Neural cell (in vitro differentiated cells): ENCODE measurements around the gene PRUNE2. TPM values are rescaled to one million over a fixed set of nuclear protein-coding genes. Genes with fewer than 3 reads are reported as not detected.
"Not testable (repeated sequence)": the region's sequence is repeated elsewhere in the genome, so short reads cannot be mapped to it uniquely, and the experiment has no call there.

ENCODE experiments used
- H2AFZ ChIP-seq: fragments of 200-600, 300-800 bp; sonication (generic), shearing (Covaris generic); 2 replicates; pipeline ENCODE4 v1.6.0; 2014; ENCODE audit warnings: low read depth, mild to moderate bottlenecking, antibody characterized with exemption, low read length, moderate library complexity
- H3F3A ChIP-seq: fragments of 200-600 bp; shearing (Covaris generic); 2 replicates; pipeline ENCODE4 v1.6.1; 2016; ENCODE audit warnings: mild to moderate bottlenecking, moderate library complexity, mixed read lengths, antibody characterized with exemption, low read length; ENCODE audit not compliant: insufficient read depth, poor library complexity, severe bottlenecking
- H3K27ac ChIP-seq: fragments of 200-600, 300-800 bp; sonication (generic), shearing (Covaris generic); 2 replicates; pipeline ENCODE4 v1.5.1; 2014; ENCODE audit warnings: mild to moderate bottlenecking, low read length, moderate library complexity
- H3K27me3 ChIP-seq: fragments of 300-800, 200-600 bp; sonication (generic), shearing (Covaris generic); 2 replicates; pipeline ENCODE4 v1.6.0; 2014; ENCODE audit warnings: mild to moderate bottlenecking, low read depth, low read length, moderate library complexity; ENCODE audit not compliant: insufficient read depth
- H3K36me3 ChIP-seq: fragments of 300-800, 200-600 bp; sonication (generic), shearing (Covaris generic); 2 replicates; pipeline ENCODE4 v1.5.1; 2014; ENCODE audit warnings: mild to moderate bottlenecking, antibody characterized with exemption, low read length, moderate library complexity; ENCODE audit not compliant: insufficient read depth
- H3K4me2 ChIP-seq: fragments of 300-800, 200-600 bp; sonication (generic), shearing (Covaris generic); 2 replicates; pipeline ENCODE4 v1.6.0; 2014; ENCODE audit warnings: mild to moderate bottlenecking, low read length
- H3K4me3 ChIP-seq: fragments of 300-800, 200-600 bp; sonication (generic), shearing (Covaris generic); 2 replicates; pipeline ENCODE4 v1.5.1; 2014; ENCODE audit warnings: mild to moderate bottlenecking, low read length, moderate library complexity
- H3K79me2 ChIP-seq: fragments of 200-600 bp; shearing (Covaris generic); replicated peaks from 2 replicates; pipeline ENCODE4 v1.6.0; 2014; ENCODE audit warnings: mild to moderate bottlenecking, low read length, moderate library complexity; ENCODE audit not compliant: insufficient read depth
- H3K9ac ChIP-seq: fragments of 300-800, 200-600 bp; sonication (generic), shearing (Covaris generic); 2 replicates; pipeline ENCODE4 v1.6.1; 2016; ENCODE audit warnings: mild to moderate bottlenecking, low read length, mixed read lengths
- H3K9me2 ChIP-seq: fragments of 200-600 bp; shearing (Covaris generic); 2 replicates; pipeline ENCODE4 v1.6.1; 2016; ENCODE audit warnings: mild to moderate bottlenecking, low read length, mixed read lengths; ENCODE audit not compliant: insufficient read depth
- H3K9me3 ChIP-seq: fragments of 200-600, 300-800 bp; sonication (generic), shearing (Covaris generic); 2 replicates; pipeline ENCODE4 v1.6.1; 2016; ENCODE audit warnings: mild to moderate bottlenecking, mixed run types, low read length, moderate library complexity, mixed read lengths
- H4K20me1 ChIP-seq: fragments of 200-600 bp; shearing (Covaris generic); 2 replicates; pipeline ENCODE4 v1.6.1; 2016; ENCODE audit warnings: mild to moderate bottlenecking, mixed run types; ENCODE audit not compliant: insufficient read depth
- EP300 ChIP-seq: fragments of 450-650 bp; conservative IDR thresholded peaks from 2 replicates; pipeline ENCODE4 v1.6.1; 2014; ENCODE audit warnings: antibody characterized with exemption, mild to moderate bottlenecking, moderate library complexity; ENCODE audit not compliant: poor library complexity, severe bottlenecking
- EZH2 ChIP-seq: fragments of 200-600, 300-800 bp; shearing (Covaris generic), sonication (generic); IDR thresholded peaks from 2 replicates; pipeline ENCODE4 v1.6.1; 2014; ENCODE audit warnings: antibody characterized with exemption, low read length, borderline replicate concordance, mild to moderate bottlenecking; ENCODE audit not compliant: insufficient read depth, poor library complexity, severe bottlenecking
- MXI1 ChIP-seq: fragments of 450-650 bp; conservative IDR thresholded peaks from 2 replicates; pipeline ENCODE4 v1.6.1; 2014; ENCODE audit warnings: antibody characterized with exemption, mild to moderate bottlenecking; ENCODE audit not compliant: poor library complexity, severe bottlenecking
- POLR2AphosphoS5 ChIP-seq: IDR thresholded peaks from 2 replicates; pipeline ENCODE4 v1.6.1; 2012
- RAD21 ChIP-seq: fragments of 450-650 bp; conservative IDR thresholded peaks from 2 replicates; pipeline ENCODE4 v1.6.1; 2014; ENCODE audit warnings: antibody characterized with exemption, mild to moderate bottlenecking, moderate library complexity
- REST ChIP-seq: IDR thresholded peaks from 2 replicates; pipeline ENCODE4 v1.6.1; 2012; ENCODE audit warnings: borderline replicate concordance
- SMC3 ChIP-seq: fragments of 450-650 bp; conservative IDR thresholded peaks from 2 replicates; pipeline ENCODE4 v1.6.1; 2014; ENCODE audit warnings: antibody characterized with exemption, mild to moderate bottlenecking, moderate library complexity; ENCODE audit not compliant: poor library complexity
- TAF1 ChIP-seq: IDR thresholded peaks from 2 replicates; pipeline ENCODE4 v1.6.1; 2012; ENCODE audit warnings: low read depth
- polyA plus RNA-seq: library from polyadenylated mRNA; depleted of rRNA; stranded (reverse); fragments of >200 nt; gene quantifications from 2 replicates; pipeline ENCODE4 v1.2.3, GENCODE V29; 2014
- TF ChIP-seq, protein P1 (sequence below): fragments of 450-650 bp; IDR thresholded peaks from 2 replicates; pipeline ENCODE4 v1.5.1; 2014; ENCODE audit warnings: antibody characterized with exemption, mild to moderate bottlenecking, moderate library complexity; ENCODE audit not compliant: poor library complexity, severe bottlenecking

The PRUNE2 gene
- polyA plus RNA-seq, 1 donor from 2014 or later: 9.7 TPM

- Histone ChIP-seq H3K4me3 (no peak overlapping the region), H2AFZ (no peak overlapping the region), H3K27me3 (no peaks in the 10 kb centered on the region), H3K27ac (no peak overlapping the region), H3F3A (no peaks in the 10 kb centered on the region), H4K20me1 (no peaks in the 10 kb centered on the region), H3K4me2 (no peak overlapping the region), H3K9me3 (no peaks in the 10 kb centered on the region), H3K9me2 (no peaks in the 10 kb centered on the region), H3K9ac (no peak overlapping the region), H3K79me2 (no peaks in the 10 kb centered on the region), H3K36me3 (no peaks in the 10 kb centered on the region)
- TF ChIP-seq MXI1 (no peak), POLR2AphosphoS5 (no peak), SMC3 (no peak), REST (no peak), RAD21 (no peak)
- TF ChIP-seq, protein P1, sequence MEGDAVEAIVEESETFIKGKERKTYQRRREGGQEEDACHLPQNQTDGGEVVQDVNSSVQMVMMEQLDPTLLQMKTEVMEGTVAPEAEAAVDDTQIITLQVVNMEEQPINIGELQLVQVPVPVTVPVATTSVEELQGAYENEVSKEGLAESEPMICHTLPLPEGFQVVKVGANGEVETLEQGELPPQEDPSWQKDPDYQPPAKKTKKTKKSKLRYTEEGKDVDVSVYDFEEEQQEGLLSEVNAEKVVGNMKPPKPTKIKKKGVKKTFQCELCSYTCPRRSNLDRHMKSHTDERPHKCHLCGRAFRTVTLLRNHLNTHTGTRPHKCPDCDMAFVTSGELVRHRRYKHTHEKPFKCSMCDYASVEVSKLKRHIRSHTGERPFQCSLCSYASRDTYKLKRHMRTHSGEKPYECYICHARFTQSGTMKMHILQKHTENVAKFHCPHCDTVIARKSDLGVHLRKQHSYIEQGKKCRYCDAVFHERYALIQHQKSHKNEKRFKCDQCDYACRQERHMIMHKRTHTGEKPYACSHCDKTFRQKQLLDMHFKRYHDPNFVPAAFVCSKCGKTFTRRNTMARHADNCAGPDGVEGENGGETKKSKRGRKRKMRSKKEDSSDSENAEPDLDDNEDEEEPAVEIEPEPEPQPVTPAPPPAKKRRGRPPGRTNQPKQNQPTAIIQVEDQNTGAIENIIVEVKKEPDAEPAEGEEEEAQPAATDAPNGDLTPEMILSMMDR: no peak
These were observed 311.0 kb downstream of the PRUNE2 start for GRCh38 chr9:76594764-76595424.

DNA sequence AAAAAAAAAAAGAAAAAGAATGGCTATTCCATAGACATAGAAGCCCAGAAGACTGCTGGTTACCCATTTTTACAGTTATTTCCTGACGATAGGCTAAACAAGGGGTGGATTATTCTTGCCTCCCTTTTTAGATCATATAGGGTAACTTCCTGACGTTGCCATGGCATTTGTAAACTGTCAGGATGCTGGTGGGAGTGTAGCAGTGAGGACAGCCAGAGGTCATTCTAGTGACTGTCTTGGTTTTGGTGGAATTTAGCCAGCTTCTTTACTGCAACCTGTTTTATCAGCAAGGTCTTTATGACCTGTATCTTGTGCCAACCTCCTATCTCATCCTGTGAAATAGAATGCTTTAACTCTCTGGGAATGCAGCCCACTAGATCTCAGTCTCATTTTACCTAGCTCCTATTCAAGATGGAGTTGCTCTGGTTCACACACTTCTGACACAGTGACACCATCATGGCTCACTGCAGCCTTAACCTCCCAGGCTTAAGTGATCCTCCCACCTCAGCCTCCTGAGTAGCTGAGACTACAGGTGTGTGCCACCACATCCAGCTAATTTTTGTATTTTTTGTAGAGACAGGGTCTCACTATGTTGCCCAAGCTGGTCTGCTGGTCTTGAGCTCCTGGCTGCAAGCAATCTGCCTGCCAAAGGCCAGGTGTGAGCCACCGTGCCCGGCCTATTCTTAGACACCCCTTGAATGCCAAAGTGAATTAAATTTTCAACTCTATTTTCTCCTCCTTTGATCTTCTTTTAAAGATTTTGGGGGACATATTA, 311.8 kb downstream of the PRUNE2 start:
- H4K20me1 ChIP-seq, H2AFZ ChIP-seq, H3K4me2 ChIP-seq, H3K79me2 ChIP-seq, H3K36me3 ChIP-seq, H3K9ac ChIP-seq, H3K27me3 ChIP-seq, H3K4me3 ChIP-seq, H3F3A ChIP-seq, H3K9me3 ChIP-seq, H3K9me2 ChIP-seq, H3K27ac ChIP-seq: not testable (repeated sequence)

- Histone ChIP-seq H3K79me2 (no peaks in the 10 kb centered on the region), H2AFZ (no peak overlapping the region), H3K4me2 (no peak overlapping the region), H3K36me3 (no peaks in the 10 kb centered on the region), H3F3A (no peaks in the 10 kb centered on the region), H3K27ac (no peak overlapping the region), H3K27me3 (no peaks in the 10 kb centered on the region), H3K9ac (no peak overlapping the region), H3K9me3 (no peaks in the 10 kb centered on the region), H3K4me3 (no peak overlapping the region), H4K20me1 (no peaks in the 10 kb centered on the region), H3K9me2 (no peaks in the 10 kb centered on the region)
- TF ChIP-seq EP300: no peak
- TF ChIP-seq TAF1: no peak
- TF ChIP-seq EZH2: no peak
- no peak for TF ChIP-seq RAD21
- TF ChIP-seq SMC3: no peak
- TF ChIP-seq REST: no peak
- no peak for TF ChIP-seq MXI1
- no peak for TF ChIP-seq POLR2AphosphoS5
- TF ChIP-seq, protein P1: no peak
These were observed 313.0 kb downstream of the PRUNE2 start for GRCh38 chr9:76592974-76593347.
